AG04450 (cell line): ENCODE results near the gene PHAF1. TPM values are rescaled to one million over a fixed set of nuclear protein-coding genes. Genes with fewer than 3 reads are reported as not detected.

Source experiments
- CTCF ChIA-PET: fragments of 300-600, 350-600 bp; formaldehyde crosslinking; extraction: SDS; loops from one replicate; lab custom pipeline; 2022; ENCODE audit warnings: antibody characterized with exemption, inconsistent platforms; lab: Charles Lee
- POLR2A ChIA-PET: fragments of 350-600 bp; formaldehyde crosslinking; extraction: SDS; loops from one replicate; lab custom pipeline; 2021; ENCODE audit warnings: antibody characterized with exemption, inconsistent platforms; lab: Yijun Ruan, JAX
- DNase-seq: peaks from one replicate; pipeline ENCODE4 v3.0.0-alpha.2; 2011; ENCODE audit warnings: low read depth, low spot score
- H3K27ac ChIP-seq: one replicate; pipeline ENCODE4 v1.5.1; 2012; ENCODE audit warnings: low read depth, low read length, control low read depth
- H3K27me3 ChIP-seq: one replicate; pipeline ENCODE4 v1.6.0; 2012; ENCODE audit warnings: low read length; ENCODE audit not compliant: control insufficient read depth, insufficient read depth
- H3K4me3 ChIP-seq: 2 replicates; pipeline ENCODE4 v1.5.1; 2011; ENCODE audit warnings: mild to moderate bottlenecking, low read depth, low read length, control low read depth
- H3K9me3 ChIP-seq: 2 replicates; pipeline ENCODE4 v1.5.1; 2012; ENCODE audit warnings: low read length; ENCODE audit not compliant: control insufficient read depth, insufficient read depth
- CTCF ChIP-seq: IDR thresholded peaks from 2 replicates; pipeline ENCODE4 v1.5.1; 2011; ENCODE audit warnings: low read depth, low read length, control low read depth, inconsistent platforms
- polyA plus RNA-seq: library from polyadenylated mRNA; depleted of rRNA; stranded (reverse); fragments of >200 nt; gene quantifications from 2 replicates; pipeline ENCODE4 v1.2.3, GENCODE V29; 2011

The PHAF1 gene
- polyA plus RNA-seq, 1 experiment: 26.1 TPM

- Histone ChIP-seq H3K27ac (no peak overlapping the region), H3K27me3 (no peaks in the 10 kb centered on the region), H3K9me3 (no peaks in the 10 kb centered on the region), H3K4me3 (no peak overlapping the region)
- DNase-seq: no peak
- TF ChIP-seq CTCF: no peak
- ChIA-PET CTCF (interaction anchor here (1.3 kb wide), 1 partner anchor 27 kb away, joined by 4 read pairs; no protein-coding TSS in a partner anchor), POLR2A (no interaction called here)
Measured at GRCh38 chr16:67128417-67128816, 18.7 kb downstream of the PHAF1 start.

- TF ChIP-seq CTCF: no peak
- Histone ChIP-seq H3K4me3 (no peak overlapping the region), H3K9me3 (no peaks in the 10 kb centered on the region), H3K27ac (no peak overlapping the region), H3K27me3 (no peaks in the 10 kb centered on the region)
- CTCF ChIA-PET: interaction anchor here (1.3 to 2.1 kb wide), 2 partner anchors 26 kb away, joined by 4 to 6 read pairs; no protein-coding TSS in a partner anchor
- POLR2A ChIA-PET: no interaction called here
- no peak for DNase-seq
Measured at GRCh38 chr16:67128887-67129286, 19.1 kb downstream of the PHAF1 start.

- no peaks in the 10 kb centered on the region for H3K9me3 ChIP-seq
- H3K27me3 ChIP-seq: no peaks in the 10 kb centered on the region
- CTCF ChIA-PET: interaction anchor here (1.1 to 2.1 kb wide), 2 partner anchors 26 to 56 kb away, joined by 3 to 6 read pairs; no protein-coding TSS in a partner anchor
- no peak overlapping the region for H3K4me3 ChIP-seq
- no peak for DNase-seq
- H3K27ac ChIP-seq: no peak overlapping the region
- POLR2A ChIA-PET: no interaction called here
- no peak for TF ChIP-seq CTCF
Measured at GRCh38 chr16:67129422-67129821, 19.7 kb downstream of the PHAF1 start.

- no peak overlapping the region for H3K4me3 ChIP-seq
- no peaks in the 10 kb centered on the region for H3K27me3 ChIP-seq
- TF ChIP-seq CTCF: no peak
- no peaks in the 10 kb centered on the region; the same call in 1 of the 2 replicates for H3K9me3 ChIP-seq
- ChIA-PET POLR2A (no interaction called here), CTCF (interaction anchor here (0.6 to 2.2 kb wide), 3 partner anchors 18 to 319 kb away, joined by 3 to 10 read pairs (median 4); no protein-coding TSS in a partner anchor)
- DNase-seq: no peak
- H3K27ac ChIP-seq: no peak overlapping the region
Measured at GRCh38 chr16:67137605-67138004, 27.9 kb downstream of the PHAF1 start.

- ChIA-PET CTCF (interaction anchor here (0.8 to 2.6 kb wide), 3 partner anchors 9 to 41 kb away, joined by 3 to 15 read pairs (median 4); no protein-coding TSS in a partner anchor), POLR2A (interaction anchor here (1.0 to 2.7 kb wide), 2 partner anchors 10 to 195 kb away, joined by 3 to 13 read pairs; partner anchors contain the start of gene B3GNT9)
- Histone ChIP-seq H3K4me3 (no peak overlapping the region), H3K27ac (no peak overlapping the region), H3K9me3 (no peaks in the 10 kb centered on the region; the same call in 1 of the 2 replicates), H3K27me3 (no peaks in the 10 kb centered on the region)
- no peak for DNase-seq
- TF ChIP-seq CTCF: no peak
Measured at GRCh38 chr16:67141391-67141790, 31.6 kb downstream of the PHAF1 start.
